HG02943 (cell line): ENCODE data around the gene SH3PXD2A.

Source experiments
- ATAC-seq: cut with Tn5 transposase; IDR thresholded peaks from one replicate; pipeline ENCODE4 v1.9.1; 2021; ENCODE audit warnings: mild to moderate bottlenecking, low read depth, moderate library complexity; ENCODE audit not compliant: unreplicated experiment

SH3PXD2A gene

DNA sequence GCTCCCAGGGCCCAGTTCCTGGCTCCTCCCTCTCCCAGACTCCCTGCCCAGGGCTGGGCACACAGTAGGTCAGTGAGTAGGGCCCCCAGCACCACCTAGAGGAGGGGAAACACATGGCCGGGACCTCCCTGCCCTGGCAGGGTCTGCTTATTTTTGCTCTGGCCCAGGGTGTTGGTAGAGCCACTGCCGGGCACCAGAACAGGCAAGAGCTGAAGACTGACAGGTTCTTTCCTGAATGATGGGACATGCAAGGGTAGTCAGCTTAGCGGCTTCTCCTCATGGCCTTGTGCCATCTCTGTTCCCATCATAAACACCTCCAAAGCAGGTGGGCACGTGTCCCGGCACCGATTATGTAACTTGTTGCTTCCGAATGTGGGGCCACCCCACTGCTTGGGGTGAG is 275.4 kb downstream of the SH3PXD2A start:
- no peak for ATAC-seq

DNA sequence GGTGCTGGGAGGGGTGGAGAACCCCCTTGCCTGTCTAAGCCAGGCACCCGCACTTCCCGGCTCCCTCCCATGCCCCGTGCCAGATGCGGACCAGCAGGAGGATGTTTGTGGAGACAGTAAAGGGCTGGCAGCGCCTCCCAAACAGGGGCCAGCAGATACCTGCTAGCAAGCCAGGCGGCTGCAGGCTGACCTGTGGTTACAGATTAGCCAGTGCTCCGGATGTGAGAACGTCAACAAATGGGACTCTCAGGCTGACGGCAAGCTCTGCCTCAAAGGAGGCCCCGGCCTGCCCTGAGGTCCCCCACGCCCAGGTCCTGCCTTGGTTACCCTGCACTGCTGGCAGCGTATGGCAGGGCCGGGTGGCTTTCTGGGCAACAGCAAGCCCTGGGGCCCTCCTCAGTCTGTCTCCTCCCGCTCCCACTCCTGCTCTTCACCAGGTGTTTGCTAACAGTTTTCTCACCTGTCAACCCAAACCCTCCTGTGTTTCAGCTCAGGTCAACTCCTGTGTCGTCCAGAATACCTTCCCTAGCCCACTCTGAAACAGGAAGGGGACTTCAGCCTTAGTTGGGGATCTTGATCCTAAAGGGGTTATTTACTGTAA is 276.5 kb downstream of the SH3PXD2A start:
- no peak for ATAC-seq

DNA sequence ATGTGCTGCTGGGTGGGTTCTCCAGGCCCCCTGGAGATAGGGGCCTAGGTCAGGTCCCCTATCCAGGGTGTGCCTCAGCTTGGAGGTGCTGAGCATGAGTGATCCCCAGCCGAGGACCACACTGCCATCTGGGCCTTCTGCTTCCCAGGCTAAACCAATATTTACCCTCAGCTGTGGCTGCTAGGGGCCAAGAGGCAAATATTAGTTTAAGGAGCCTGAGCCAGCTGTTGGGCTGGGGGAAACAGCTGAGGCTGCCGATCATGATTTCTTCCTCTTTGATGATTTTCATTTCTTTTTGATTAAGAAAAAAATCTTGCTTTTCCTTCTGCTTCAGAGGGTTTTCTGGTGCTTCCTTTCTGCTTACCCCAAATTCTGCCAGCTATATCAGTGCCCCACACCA is 278.5 kb downstream of the SH3PXD2A start:
- no peak for ATAC-seq

DNA sequence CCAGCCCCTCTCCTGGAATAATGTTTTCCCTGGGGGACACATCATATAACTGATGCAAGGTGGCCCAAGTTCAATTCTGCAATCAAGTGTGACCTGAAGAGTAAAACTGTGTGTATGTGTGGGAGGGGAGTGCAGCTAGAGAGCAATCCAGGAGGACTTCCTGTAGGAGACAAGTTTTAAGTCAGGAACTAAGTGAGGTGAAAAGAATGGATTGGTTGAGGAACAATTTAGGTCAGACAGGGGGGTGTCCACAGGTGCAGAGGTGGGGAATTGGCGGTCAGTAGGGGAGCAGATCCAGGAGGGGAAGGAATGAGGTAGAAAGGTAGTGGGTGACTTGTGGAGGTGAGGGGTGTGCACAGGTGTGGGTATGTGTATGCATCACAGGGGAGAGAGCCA is 279.3 kb downstream of the SH3PXD2A start:
- no peak for ATAC-seq

DNA sequence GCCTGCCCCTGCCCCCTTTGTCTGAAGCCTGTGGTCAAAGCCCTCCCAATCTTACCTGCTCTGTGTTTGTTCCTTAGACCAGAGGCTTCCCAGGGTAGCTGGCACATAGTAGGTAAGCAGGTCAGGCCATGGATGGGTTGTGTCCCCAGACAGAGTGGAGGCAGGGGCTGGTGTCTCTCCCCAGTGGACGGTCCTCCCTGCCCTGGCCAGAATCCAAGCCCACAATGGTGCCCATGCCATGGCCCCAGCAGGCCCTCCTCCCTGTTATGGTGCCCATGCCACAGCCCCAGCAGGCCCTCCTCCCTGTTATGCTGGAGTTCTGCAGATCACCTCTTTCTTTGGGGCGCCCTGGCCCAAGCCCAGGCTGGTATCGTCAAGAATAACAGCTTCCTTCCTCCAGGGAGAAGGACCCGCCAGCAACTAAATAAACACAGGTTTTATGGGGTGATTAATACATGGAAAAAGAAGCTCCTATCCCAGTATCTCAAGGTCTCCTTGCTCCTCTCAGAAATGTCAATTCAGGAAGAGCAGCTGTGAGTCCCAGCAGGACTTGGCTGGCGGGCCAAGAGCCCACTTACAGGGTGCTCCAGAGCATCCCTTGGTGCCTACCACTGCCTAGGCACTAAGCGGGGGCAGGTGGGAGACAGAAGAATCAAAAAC is 279.8 kb downstream of the SH3PXD2A start:
- no peak for ATAC-seq

DNA sequence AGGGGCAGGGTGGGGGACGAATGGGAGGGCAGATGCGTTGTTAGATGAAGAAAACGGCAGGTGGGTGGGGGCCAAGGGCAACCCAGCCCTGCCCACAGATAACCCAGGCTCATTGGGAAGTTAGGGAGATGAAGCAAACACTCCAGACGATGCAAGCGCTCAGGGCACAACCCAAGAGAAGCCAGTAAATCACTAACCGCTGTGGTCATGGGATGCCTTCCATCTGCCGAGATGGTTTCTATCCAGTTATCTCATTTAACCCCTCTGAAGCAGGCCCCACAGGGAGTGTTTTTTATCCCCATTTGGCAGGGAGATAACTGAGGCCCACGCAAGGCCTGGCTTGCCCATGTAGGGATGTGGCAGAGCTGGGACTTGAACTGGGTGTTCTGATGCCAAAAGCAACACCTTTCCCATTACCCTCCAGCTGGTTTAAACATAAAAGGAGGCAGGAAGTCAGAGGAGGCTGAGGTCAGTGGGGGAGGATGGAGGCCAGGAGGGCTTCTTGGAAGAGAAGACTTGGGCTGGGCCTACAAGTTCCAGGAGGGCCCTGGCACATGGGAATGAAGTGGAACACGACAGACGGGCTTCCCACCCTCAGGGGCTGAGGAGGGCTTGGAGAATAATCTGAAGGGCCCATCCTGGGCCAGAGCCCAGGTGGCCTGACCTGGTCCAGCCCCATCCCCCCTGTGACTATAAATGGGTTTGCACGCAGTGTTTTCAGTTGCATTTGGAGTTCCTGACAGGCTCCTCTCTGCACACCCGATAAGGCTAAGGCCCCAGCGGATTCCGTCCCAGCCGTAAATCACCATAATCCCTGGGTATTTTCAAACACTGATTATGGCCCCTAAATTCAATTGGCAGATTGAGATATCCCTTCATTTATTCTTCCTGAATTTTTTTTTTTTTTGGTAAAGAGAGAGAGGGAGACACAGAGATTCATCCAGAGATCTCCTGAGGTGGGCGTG is 281.0 kb downstream of the SH3PXD2A start:
- ATAC-seq, result no peak

DNA sequence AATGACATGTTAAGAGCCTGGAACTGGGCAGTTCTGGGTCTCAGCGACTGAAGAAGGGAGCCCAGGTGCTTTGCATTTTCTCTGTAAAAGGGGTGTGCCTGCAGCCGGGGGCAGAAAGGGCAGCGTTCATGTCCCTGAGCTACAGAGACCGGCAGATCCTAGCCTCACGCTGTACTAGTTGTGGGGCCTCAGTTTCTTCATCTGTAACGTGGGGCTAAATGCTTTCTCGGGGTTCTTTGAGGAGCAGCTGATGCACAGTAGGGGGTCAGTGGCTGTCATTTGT is 282.2 kb downstream of the SH3PXD2A start:
- ATAC-seq, result no peak

DNA sequence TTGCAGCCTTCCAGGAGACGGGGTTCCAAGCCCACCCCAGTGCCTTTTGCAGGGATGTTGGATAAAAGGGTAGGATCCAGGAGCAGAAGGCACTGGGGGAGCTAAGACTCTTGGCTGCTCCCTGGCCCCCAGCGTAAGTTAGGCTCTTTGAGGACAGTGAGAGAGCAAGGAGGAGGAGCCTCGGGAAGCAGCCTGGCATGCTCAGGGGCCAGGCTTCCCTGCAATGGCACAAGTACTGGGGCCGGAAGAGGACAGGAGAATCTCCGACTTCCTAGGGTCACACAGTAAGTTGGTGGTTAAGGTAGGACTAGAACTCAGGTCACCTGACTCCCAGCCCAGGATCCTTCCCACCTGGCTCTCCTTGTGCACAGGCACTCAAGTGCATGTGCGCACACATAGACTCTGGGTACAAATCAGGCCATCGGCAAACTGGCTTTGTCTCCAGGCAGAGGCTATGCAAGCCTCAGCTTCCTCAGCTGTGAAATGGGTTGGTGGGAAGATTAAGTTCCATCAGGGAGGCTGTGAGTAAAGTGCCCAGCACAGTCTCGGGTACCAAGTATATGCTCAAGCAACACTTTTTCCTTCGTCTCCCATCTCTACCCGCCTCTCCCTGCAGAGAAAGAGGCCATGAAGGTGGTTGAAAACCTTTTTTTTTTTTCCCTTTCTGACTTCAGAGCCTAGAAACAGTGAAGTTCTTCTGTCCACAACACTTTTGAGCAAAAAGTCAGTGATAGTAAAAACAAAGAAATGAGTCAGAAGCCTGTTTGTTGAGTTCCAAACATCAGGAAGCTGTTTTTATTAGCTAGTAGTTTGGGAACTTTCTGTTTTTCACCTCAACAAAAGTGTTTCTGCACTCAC is 282.8 kb downstream of the SH3PXD2A start:
- no peak for ATAC-seq

DNA sequence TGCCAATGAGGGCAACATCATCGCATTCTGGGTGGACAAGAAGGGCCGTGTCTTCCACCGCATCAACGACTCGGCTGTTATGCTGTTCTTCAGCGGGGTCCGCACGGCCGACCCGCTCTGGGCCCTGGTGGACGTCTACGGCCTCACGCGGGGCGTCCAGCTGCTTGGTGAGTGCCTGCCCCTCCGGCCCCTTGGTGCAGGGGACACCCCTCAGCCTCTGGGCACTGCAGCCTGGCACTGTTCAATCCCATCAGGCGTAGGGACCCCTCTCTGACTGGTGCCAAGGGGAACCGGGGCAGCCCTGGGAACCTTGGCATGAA is 283.8 kb downstream of the SH3PXD2A start:
- ATAC-seq, result no peak

DNA sequence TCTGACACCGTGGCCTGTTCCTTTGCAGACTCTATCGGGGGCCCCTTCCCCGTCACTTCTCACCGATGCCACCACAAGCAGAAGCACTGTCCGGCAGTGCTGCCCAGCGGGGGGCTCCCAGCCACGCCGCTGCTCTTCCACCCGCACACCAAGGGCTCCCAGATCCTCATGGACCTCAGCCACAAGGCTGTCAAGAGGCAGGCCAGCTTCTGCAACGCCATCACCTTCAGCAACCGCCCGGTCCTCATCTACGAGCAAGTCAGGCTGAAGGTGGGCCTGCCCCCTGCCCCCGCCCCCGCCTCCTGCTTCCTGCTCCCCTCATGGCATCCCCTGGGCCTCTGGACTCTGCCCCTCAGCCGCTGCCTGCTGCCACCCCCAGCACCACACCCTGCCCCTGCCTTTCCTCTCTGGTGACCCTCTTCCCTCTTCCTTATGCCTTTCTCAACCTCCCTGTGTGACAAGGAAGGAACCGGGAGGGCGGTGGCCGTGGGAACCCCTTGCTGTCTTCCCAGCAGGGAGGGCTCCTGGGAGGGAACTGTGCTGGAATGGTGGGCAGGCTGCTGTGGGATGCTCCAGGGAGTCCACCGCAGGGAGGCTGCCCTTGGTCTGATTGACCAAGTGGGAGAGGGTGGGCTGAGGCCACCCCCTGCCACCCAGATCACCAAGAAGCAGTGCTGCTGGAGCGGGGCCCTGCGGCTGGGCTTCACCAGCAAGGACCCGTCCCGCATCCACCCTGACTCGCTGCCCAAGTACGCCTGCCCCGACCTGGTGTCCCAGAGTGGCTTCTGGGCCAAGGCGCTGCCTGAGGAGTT is 284.3 kb downstream of the SH3PXD2A start:
- ATAC-seq, result no peak

DNA sequence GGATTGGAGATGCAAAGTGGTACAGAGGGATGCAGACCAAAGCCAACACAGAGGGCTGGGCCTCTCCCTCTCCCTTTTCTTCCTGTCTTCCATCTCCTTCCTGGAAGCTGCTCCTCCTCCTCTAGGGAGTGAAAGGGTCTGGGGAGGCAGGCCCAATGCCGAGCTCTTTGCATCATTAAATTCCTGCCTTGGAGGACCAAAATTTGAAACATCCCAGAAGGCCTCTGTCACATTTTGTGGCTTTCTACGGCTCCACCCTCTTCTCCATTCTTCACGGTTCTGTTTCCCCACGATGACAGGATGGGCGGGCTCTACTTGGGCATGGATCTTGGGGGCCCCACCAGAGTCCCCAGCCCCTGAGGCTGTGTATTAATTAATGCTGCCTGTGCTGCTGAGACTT is 285.5 kb downstream of the SH3PXD2A start:
- no peak for ATAC-seq

DNA sequence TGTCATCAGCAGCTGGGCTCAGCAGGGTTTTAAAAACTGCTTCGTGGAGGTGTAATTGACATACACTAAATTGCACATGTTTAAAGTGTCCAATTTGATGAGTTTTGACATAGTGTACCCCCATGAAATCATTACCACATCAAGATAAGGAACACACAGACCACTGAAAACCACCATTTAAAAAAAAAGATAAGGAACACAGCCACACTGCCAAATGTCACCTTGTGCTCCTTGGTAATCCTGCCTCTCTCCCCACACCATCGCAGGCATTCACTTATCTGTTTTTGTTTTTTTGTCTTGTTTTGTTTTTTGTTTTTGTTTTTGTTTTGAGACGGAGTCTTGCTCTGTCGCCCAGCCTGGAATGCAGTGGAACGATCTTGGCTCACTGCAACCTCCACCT is 286.9 kb downstream of the SH3PXD2A start:
- no peak for ATAC-seq

DNA sequence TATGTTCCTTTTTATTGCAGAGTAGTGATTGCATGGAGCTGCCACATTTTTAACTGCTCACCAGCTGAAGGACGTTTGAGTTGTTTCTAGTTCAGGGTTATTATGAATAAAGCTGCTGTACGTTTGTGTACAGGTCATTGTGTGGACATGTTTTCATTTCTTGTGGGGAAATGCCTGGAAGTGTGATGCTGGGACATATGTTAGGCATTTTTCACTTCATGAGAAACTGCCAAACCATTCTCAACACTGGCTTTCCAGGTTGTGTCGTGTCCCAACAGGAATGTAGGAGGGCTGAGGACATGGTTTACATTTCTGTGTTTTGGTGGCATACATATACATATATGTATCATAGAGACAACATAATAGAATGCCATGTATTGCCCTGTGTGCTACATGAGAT is 288.8 kb downstream of the SH3PXD2A start:
- no peak for ATAC-seq

DNA sequence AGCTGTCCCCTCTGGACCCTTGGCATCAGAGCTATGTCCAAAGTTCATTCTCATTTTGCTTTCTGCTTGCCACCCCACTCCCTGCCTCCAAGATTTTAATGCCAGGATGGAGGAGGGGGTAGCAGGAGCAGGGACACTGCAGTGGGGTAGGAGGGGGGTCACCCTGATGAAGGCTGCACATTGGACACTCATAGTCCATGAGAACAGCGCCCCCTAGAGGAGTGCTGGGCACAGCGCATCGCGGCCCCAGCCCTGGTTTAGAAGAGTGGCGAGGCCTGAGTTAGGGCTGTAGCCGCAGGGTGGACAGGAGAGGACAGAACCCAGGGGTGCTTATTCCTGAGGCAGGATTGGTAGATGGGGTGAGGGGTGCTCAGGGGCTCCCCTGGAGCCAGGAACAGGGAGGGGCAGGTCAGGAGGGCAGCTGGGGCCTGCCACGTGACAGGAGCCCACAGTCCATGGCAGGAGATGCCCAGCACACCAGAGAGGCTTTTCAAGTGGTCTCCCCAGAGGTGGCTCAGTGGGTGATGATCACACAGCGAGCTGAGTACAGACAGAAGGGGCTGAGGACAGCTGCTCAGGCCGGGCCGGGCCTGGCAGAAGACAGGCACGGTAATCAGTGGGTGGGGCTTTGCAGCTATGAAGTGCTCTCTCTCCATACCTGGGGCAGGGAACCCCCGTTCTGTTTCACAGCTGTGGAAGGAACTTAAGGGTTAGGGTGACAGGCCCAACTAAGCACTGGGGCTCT is 290.4 kb downstream of the SH3PXD2A start:
- ATAC-seq, result no peak

DNA sequence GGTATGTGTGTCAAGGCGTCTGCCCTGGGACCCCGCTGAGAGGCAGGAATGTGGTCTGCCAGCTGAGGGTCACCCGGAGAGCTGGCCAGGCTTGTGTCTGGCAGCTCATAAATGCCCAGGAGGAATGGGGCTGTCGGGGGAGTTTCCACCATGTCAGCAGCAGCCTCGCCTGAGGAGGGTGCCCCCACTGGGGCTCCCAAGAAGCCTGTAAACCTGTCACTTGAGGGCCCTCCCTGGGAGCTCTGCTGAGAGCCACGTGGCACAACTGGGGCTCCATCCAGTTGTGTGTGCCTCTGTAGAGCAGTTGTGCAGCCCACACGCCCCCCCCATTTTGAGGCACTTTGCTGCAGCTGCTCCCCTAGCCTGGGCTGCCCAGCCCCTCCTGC is 291.3 kb downstream of the SH3PXD2A start:
- ATAC-seq, result no peak

DNA sequence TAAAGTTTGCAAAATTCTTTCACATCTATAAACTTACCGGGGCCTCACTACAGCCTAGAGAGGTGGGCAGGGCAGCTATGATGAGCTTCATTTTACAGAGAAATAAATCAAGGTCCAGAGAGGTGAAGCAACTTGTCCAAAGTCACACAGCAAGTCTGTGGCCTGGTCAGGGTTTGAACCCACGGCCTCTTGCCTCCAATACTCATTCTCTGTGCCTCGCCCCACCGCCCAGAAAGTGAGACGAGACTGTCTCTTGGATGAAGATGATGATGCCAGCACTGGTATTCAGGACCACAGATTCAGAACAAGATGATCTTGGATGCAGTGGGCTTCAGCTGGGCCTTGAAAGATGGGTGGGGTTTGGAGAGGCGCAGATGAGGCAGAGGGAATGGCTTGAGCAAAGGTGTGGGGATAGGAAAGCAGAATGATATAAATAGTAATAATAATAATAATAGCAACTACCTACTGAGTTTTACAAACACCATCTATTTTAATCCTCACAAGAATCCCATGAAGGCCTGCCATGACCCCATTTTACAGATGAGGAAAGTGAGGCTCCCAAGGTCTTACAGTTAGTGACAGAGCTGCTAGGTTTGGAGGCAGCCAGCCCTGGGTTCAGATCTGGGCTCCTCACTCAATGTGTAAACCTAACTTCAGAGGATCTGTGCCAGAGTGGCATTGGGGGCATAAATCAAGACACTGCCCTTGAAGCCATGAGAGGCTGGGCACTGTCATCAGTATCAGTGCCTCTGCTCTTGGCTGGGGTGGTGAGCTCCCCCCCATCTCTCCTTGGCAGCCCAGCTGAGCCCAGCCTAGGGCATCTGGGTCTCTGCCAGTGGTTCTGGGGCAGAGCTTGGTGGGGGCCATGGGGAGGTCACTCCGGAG is 291.9 kb downstream of the SH3PXD2A start:
- ATAC-seq, result no peak

DNA sequence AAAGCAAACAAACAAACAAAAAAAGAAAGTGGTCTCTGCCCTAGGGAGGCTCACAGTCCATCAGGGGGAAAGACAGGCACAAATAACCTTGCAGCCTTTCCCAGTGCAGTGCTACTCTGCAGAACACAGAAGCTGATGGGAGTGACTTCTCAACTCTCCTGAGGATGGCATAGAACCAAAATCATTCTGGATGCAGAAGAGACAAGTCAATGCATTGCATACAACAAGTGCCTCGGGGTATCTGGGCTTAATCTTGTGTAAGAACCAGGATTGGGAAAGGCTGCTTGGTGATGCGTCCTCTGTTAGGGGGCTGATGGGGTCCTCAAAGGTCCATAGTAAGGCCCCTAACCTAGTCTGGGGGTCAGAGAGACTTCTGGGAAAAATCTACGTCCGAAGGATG is 293.0 kb downstream of the SH3PXD2A start:
- no peak for ATAC-seq

DNA sequence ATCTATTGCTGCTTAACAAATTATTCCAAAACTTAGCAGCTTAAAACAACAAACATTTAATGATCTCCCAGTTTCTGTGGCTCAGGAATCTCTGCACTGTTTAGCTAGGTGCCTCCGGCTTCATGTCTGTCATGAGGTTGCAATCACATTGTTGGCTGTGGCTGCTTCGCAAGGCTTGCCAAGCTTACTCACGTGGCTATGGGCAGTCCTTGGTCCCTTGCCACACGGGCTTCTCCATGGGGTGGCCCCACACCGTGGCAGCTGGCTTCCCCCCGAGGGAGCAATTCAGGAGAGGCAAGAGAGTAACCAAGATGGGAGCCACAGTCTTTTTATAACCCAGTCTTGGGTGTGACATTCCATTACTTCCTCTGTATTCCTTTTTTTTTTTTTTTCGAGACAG is 294.5 kb downstream of the SH3PXD2A start:
- no peak for ATAC-seq

DNA sequence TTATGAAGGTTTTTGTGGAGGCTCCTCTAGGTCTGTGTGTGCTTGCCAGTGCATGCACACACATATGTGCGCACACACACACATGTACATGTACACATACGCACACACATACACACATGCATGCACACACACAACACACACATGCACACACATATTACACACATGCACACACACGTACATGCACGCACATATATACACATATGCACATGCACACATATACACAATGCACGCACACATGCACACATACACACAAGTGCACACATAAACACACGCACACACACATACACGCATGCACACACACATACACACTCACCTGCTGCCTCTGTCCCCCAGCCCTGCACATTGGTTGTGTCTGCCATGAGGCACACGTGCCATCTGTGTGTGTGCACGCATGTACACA is 295.6 kb downstream of the SH3PXD2A start:
- ATAC-seq, result no peak
